Liver (tissue), 9 donors: ENCODE results near the gene DCLK3. TPM values are rescaled to one million over a fixed set of nuclear protein-coding genes. Genes with fewer than 3 reads are reported as not detected.

Experiments
- DNase-seq: peaks from one replicate; pipeline ENCODE4 v3.0.0-alpha.2; 2017; ENCODE audit warnings: low spot score
- H3K27ac ChIP-seq, 2 donors: one replicate each; pipeline ENCODE4 v1.7.0; 2013; ENCODE audit warnings: inconsistent platforms in 2 of 2, low read length in 2 of 2, control low read depth in 1 of 2, low read depth in 1 of 2, mild to moderate bottlenecking in 1 of 2
- H3K27me3 ChIP-seq, 4 donors: one replicate each; pipeline versions ENCODE4 v1.6.1 to v1.7.0; 2013; ENCODE audit warnings: low read length in 3 of 4, inconsistent platforms in 1 of 4, mild to moderate bottlenecking in 1 of 4, moderate library complexity in 1 of 4; ENCODE audit not compliant: control insufficient read depth in 4 of 4, insufficient read depth in 4 of 4
- H3K36me3 ChIP-seq, 4 donors: one replicate each; pipeline versions ENCODE4 v1.6.1 to v1.7.0; 2013; ENCODE audit warnings: low read length in 3 of 4, mild to moderate bottlenecking in 3 of 4, low read depth in 1 of 4, moderate library complexity in 1 of 4; ENCODE audit not compliant: control insufficient read depth in 4 of 4, insufficient read depth in 3 of 4
- H3K4me1 ChIP-seq, 4 donors: one replicate each; pipeline versions ENCODE4 v1.6.1 to v1.7.0; 2013; ENCODE audit warnings: low read length in 3 of 4, mild to moderate bottlenecking in 3 of 4, moderate library complexity in 1 of 4; ENCODE audit not compliant: control insufficient read depth in 4 of 4, insufficient read depth in 4 of 4
- H3K4me3 ChIP-seq, 3 donors: one replicate each; pipeline versions ENCODE4 v1.6.1 to v1.7.0; 2013; ENCODE audit warnings: low read length in 3 of 3, control low read depth in 1 of 3, low read depth in 1 of 3, mild to moderate bottlenecking in 1 of 3
- H3K9ac ChIP-seq, 2 donors: one replicate each; pipeline ENCODE4 v1.7.0; 2013; ENCODE audit warnings: low read length in 2 of 2, mild to moderate bottlenecking in 2 of 2, moderate library complexity in 2 of 2, control low read depth in 1 of 2, low read depth in 1 of 2
- H3K9me3 ChIP-seq, 4 donors: one replicate each; pipeline versions ENCODE4 v1.6.1 to v1.7.0; 2013; ENCODE audit warnings: low read length in 3 of 4; ENCODE audit not compliant: control insufficient read depth in 4 of 4
- EGR1 ChIP-seq, 2 donors: IDR thresholded peaks; 2 replicates each; pipeline ENCODE4 v1.6.1; 2016 to 2018; ENCODE audit warnings: antibody characterized with exemption in 2 of 2, low read depth in 2 of 2
- FOXA2 ChIP-seq: IDR thresholded peaks from 2 replicates; pipeline ENCODE4 v1.6.1; 2016; ENCODE audit warnings: antibody characterized with exemption
- GABPA ChIP-seq, 2 donors: IDR thresholded peaks in 1 of 2; conservative IDR thresholded peaks in 1 of 2; 2 replicates each; pipeline ENCODE4 v1.6.1; 2016; ENCODE audit warnings: antibody characterized with exemption in 2 of 2, mild to moderate bottlenecking in 1 of 2, moderate library complexity in 1 of 2
- HNF4A ChIP-seq, 2 donors: conservative IDR thresholded peaks; 2 replicates each; pipeline ENCODE4 v1.6.1; 2016; ENCODE audit warnings: antibody characterized with exemption in 2 of 2, mild to moderate bottlenecking in 2 of 2
- HNF4G ChIP-seq: IDR thresholded peaks from 2 replicates; pipeline ENCODE4 v1.6.1; 2016; ENCODE audit warnings: antibody characterized with exemption
- JUND ChIP-seq, 2 donors: IDR thresholded peaks; 2 replicates each; pipeline ENCODE4 v1.6.1; 2016; ENCODE audit warnings: antibody characterized with exemption in 2 of 2
- MAX ChIP-seq: IDR thresholded peaks from 2 replicates; pipeline ENCODE4 v1.6.1; 2016; ENCODE audit warnings: antibody characterized with exemption
- NR2F2 ChIP-seq: IDR thresholded peaks from 2 replicates; pipeline ENCODE4 v1.6.1; 2016; ENCODE audit warnings: antibody characterized with exemption
- RAD21 ChIP-seq, 2 donors: IDR thresholded peaks; 2 replicates each; pipeline ENCODE4 v1.6.1; 2016; ENCODE audit warnings: antibody characterized with exemption in 2 of 2, mild to moderate bottlenecking in 2 of 2
- RXRA ChIP-seq, 2 donors: IDR thresholded peaks; 2 replicates each; pipeline ENCODE4 v1.6.1; 2017 to 2018; ENCODE audit warnings: antibody characterized with exemption in 2 of 2, mild to moderate bottlenecking in 1 of 2
- SP1 ChIP-seq: IDR thresholded peaks from 2 replicates; pipeline ENCODE4 v1.6.1; 2018; ENCODE audit warnings: antibody characterized with exemption, mild to moderate bottlenecking
- TAF1 ChIP-seq: conservative IDR thresholded peaks from 2 replicates; pipeline ENCODE4 v1.6.1; 2016; ENCODE audit warnings: antibody characterized with exemption, mild to moderate bottlenecking
- YY1 ChIP-seq: IDR thresholded peaks from 2 replicates; pipeline ENCODE4 v1.6.1; 2016; ENCODE audit warnings: antibody characterized with exemption, mild to moderate bottlenecking
- ZBTB33 ChIP-seq: IDR thresholded peaks from 2 replicates; pipeline ENCODE4 v1.6.1; 2016; ENCODE audit warnings: antibody characterized with exemption
- WGBS: extraction: QIAGEN DNeasy Blood & Tissue Kit; methylation state at CpG from one replicate; pipeline ENCODE4 v1.1.7; 2013; 5-methylcytosine and 5-hydroxymethylcytosine counted together
- polyA plus RNA-seq, 2 donors: library from polyadenylated mRNA; stranded (reverse) in 1 of 2; unstranded in 1 of 2; fragments of 200-250 nt in 1 of 2; fragments of >200 nt in 1 of 2; fragmentation: Nextera tagmentation in 1 of 2; extraction: Ambion mirVana in 1 of 2; gene quantifications; one replicate each; pipeline versions ENCODE4 v1.2.1 to v1.2.3, GENCODE V29; 2013 to 2015
- total RNA-seq, 2 donors: library from RNA; depleted of rRNA; stranded (reverse); fragments of >200 nt; gene quantifications; one replicate each; pipeline ENCODE4 v1.2.3, GENCODE V29; 2014
- TF ChIP-seq, protein P1 (sequence below): fragments of 150-350 bp; IDR thresholded peaks from 2 replicates; pipeline ENCODE4 v1.5.1; 2017; ENCODE audit warnings: improper control_type of control experiment, low read depth, low read length; ENCODE audit not compliant: missing input control
- TF ChIP-seq, protein P2 (sequence below): IDR thresholded peaks from 2 replicates; pipeline ENCODE4 v1.6.1; 2016; ENCODE audit warnings: antibody characterized with exemption, mild to moderate bottlenecking
- TF ChIP-seq, protein P3 (sequence below): IDR thresholded peaks from 2 replicates; pipeline ENCODE4 v1.6.1; 2016; ENCODE audit warnings: antibody characterized with exemption
- donor health status: healthy.
- donor health status: healthy.
- donor health status: healthy.
- donor health status: healthy.
- donor health status: healthy.

Gene DCLK3
- total and polyA plus RNA-seq, 4 donors: 0.01 to 0.14 (median 0.07) TPM

DNA sequence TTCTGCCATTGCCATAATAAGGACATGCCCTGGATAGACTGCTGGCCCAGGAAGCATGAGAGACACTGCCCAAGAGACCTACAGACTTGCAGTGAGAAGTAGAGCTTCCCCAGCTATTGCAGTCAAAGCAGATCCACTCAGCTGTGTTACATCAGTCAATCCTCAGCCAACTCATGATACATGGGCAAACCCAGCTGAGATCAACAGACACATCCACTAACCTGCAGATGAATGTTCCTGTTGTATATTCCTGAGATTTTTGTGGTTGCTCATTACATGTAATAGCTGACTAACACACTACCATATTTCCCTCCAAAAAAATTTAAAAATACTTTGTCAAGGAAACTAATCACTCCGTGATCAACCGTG, 68.6 kb downstream of the DCLK3 start (continued):
- no peak for TF ChIP-seq EGR1 (IDR thresholded peaks at IDR 0.05; ENCODE audit: low read depth in 2 of 2)
- no peak for TF ChIP-seq GABPA (IDR thresholded peaks at IDR 0.05 in 1 of 2, conservative IDR thresholded peaks at IDR 0.05 in 1 of 2)
- no peak for TF ChIP-seq ZBTB33
- TF ChIP-seq HNF4A (conservative IDR thresholded peaks at IDR 0.05): no peak
- no peak for TF ChIP-seq MAX

DNA sequence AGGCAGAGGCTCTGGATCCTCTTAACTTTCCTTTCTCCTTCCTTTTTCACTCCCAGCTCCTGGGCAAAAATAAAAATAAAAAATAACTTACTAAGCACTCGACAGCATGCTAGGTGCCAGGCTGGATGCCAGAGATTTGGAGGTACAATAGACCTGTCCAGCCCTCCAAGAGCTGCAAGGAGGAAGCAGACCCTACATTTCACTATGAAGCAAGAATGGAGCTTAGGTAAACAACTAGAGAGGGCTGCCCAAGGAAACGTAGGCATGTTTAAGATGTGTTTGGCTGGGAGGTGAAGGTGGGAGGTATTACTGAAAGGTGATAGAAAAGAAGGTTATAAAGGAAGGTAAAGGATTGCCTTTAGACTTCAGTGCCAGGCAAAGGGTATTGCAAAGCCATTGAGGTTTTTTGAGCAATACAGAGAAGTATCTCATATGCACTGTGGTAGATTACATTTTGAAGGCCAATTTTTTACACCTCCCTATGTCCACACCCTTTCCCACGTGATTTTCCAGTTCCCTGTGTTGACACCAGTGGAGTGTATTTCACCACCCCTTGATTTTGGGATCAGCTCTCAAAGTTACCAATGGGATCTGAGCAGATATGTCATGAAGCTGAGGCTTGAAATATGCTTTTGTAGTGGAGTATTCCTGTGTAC, 69.1 kb downstream of the DCLK3 start:
- no peak for DNase-seq
- no peak for TF ChIP-seq JUND (IDR thresholded peaks at IDR 0.05)
- no peak for TF ChIP-seq SP1
- no peak for TF ChIP-seq YY1
- no peak for TF ChIP-seq ZBTB33
- 62% methylated on average over 3 of the region's 3 CpGs for whole genome bisulfite sequencing
- H3K4me3 ChIP-seq: no peak overlapping the region
- H3K27me3 ChIP-seq: no peaks in the 10 kb centered on the region
- H3K9me3 ChIP-seq: no peaks in the 10 kb centered on the region
- no peaks in the 10 kb centered on the region for H3K4me1 ChIP-seq
- H3K9ac ChIP-seq: no peak overlapping the region
- H3K36me3 ChIP-seq: no peaks in the 10 kb centered on the region
- no peak overlapping the region for H3K27ac ChIP-seq

GRCh38 chr3:36693670-36694069, 70.7 kb downstream of the DCLK3 start:
- no peaks in the 10 kb centered on the region for H3K4me1 ChIP-seq
- H3K4me3 ChIP-seq: no peak overlapping the region
- WGBS: 85% methylated on average over 4 of the region's 4 CpGs
- no peak overlapping the region for H3K27ac ChIP-seq
- no peaks in the 10 kb centered on the region for H3K9me3 ChIP-seq
- no peaks in the 10 kb centered on the region for H3K27me3 ChIP-seq
- no peak overlapping the region for H3K9ac ChIP-seq
- DNase-seq: no peak
- TF ChIP-seq JUND (IDR thresholded peaks at IDR 0.05): no peak
- TF ChIP-seq, protein P1, sequence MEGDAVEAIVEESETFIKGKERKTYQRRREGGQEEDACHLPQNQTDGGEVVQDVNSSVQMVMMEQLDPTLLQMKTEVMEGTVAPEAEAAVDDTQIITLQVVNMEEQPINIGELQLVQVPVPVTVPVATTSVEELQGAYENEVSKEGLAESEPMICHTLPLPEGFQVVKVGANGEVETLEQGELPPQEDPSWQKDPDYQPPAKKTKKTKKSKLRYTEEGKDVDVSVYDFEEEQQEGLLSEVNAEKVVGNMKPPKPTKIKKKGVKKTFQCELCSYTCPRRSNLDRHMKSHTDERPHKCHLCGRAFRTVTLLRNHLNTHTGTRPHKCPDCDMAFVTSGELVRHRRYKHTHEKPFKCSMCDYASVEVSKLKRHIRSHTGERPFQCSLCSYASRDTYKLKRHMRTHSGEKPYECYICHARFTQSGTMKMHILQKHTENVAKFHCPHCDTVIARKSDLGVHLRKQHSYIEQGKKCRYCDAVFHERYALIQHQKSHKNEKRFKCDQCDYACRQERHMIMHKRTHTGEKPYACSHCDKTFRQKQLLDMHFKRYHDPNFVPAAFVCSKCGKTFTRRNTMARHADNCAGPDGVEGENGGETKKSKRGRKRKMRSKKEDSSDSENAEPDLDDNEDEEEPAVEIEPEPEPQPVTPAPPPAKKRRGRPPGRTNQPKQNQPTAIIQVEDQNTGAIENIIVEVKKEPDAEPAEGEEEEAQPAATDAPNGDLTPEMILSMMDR: no peak
- TF ChIP-seq SP1: no peak
- no peak for TF ChIP-seq HNF4G
- TF ChIP-seq TAF1: no peak
- no peak for TF ChIP-seq RXRA (IDR thresholded peaks at IDR 0.05)
- TF ChIP-seq NR2F2: no peak
- no peak for TF ChIP-seq GABPA (IDR thresholded peaks at IDR 0.05 in 1 of 2, conservative IDR thresholded peaks at IDR 0.05 in 1 of 2)
- TF ChIP-seq, protein P2, sequence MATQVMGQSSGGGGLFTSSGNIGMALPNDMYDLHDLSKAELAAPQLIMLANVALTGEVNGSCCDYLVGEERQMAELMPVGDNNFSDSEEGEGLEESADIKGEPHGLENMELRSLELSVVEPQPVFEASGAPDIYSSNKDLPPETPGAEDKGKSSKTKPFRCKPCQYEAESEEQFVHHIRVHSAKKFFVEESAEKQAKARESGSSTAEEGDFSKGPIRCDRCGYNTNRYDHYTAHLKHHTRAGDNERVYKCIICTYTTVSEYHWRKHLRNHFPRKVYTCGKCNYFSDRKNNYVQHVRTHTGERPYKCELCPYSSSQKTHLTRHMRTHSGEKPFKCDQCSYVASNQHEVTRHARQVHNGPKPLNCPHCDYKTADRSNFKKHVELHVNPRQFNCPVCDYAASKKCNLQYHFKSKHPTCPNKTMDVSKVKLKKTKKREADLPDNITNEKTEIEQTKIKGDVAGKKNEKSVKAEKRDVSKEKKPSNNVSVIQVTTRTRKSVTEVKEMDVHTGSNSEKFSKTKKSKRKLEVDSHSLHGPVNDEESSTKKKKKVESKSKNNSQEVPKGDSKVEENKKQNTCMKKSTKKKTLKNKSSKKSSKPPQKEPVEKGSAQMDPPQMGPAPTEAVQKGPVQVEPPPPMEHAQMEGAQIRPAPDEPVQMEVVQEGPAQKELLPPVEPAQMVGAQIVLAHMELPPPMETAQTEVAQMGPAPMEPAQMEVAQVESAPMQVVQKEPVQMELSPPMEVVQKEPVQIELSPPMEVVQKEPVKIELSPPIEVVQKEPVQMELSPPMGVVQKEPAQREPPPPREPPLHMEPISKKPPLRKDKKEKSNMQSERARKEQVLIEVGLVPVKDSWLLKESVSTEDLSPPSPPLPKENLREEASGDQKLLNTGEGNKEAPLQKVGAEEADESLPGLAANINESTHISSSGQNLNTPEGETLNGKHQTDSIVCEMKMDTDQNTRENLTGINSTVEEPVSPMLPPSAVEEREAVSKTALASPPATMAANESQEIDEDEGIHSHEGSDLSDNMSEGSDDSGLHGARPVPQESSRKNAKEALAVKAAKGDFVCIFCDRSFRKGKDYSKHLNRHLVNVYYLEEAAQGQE: no peak
- no peak for TF ChIP-seq HNF4A (conservative IDR thresholded peaks at IDR 0.05)
- no peak for TF ChIP-seq FOXA2
- no peak for TF ChIP-seq MAX
- no peak for TF ChIP-seq RAD21 (IDR thresholded peaks at IDR 0.05)
- TF ChIP-seq ZBTB33: no peak
- TF ChIP-seq YY1: no peak
- TF ChIP-seq EGR1 (IDR thresholded peaks at IDR 0.05; ENCODE audit: low read depth in 2 of 2): no peak
- TF ChIP-seq, protein P3, sequence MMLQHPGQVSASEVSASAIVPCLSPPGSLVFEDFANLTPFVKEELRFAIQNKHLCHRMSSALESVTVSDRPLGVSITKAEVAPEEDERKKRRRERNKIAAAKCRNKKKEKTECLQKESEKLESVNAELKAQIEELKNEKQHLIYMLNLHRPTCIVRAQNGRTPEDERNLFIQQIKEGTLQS: no peak
- no peaks in the 10 kb centered on the region for H3K36me3 ChIP-seq
